Neural cell (in vitro differentiated cells): ENCODE results near the gene AP1S1. TPM values are rescaled to one million over a fixed set of nuclear protein-coding genes. Genes with fewer than 3 reads are reported as not detected.
"Not testable (repeated sequence)": the region's sequence is repeated elsewhere in the genome, so short reads cannot be mapped to it uniquely, and the experiment has no call there.

Experiments
- H2AFZ ChIP-seq: fragments of 200-600, 300-800 bp; sonication (generic), shearing (Covaris generic); 2 replicates; pipeline ENCODE4 v1.6.0; 2014; ENCODE audit warnings: low read depth, mild to moderate bottlenecking, antibody characterized with exemption, low read length, moderate library complexity
- H3F3A ChIP-seq: fragments of 200-600 bp; shearing (Covaris generic); 2 replicates; pipeline ENCODE4 v1.6.1; 2016; ENCODE audit warnings: mild to moderate bottlenecking, moderate library complexity, mixed read lengths, antibody characterized with exemption, low read length; ENCODE audit not compliant: insufficient read depth, poor library complexity, severe bottlenecking
- H3K27ac ChIP-seq: fragments of 200-600, 300-800 bp; sonication (generic), shearing (Covaris generic); 2 replicates; pipeline ENCODE4 v1.5.1; 2014; ENCODE audit warnings: mild to moderate bottlenecking, low read length, moderate library complexity
- H3K27me3 ChIP-seq: fragments of 300-800, 200-600 bp; sonication (generic), shearing (Covaris generic); 2 replicates; pipeline ENCODE4 v1.6.0; 2014; ENCODE audit warnings: mild to moderate bottlenecking, low read depth, low read length, moderate library complexity; ENCODE audit not compliant: insufficient read depth
- H3K36me3 ChIP-seq: fragments of 300-800, 200-600 bp; sonication (generic), shearing (Covaris generic); 2 replicates; pipeline ENCODE4 v1.5.1; 2014; ENCODE audit warnings: mild to moderate bottlenecking, antibody characterized with exemption, low read length, moderate library complexity; ENCODE audit not compliant: insufficient read depth
- H3K4me2 ChIP-seq: fragments of 300-800, 200-600 bp; sonication (generic), shearing (Covaris generic); 2 replicates; pipeline ENCODE4 v1.6.0; 2014; ENCODE audit warnings: mild to moderate bottlenecking, low read length
- H3K4me3 ChIP-seq: fragments of 300-800, 200-600 bp; sonication (generic), shearing (Covaris generic); 2 replicates; pipeline ENCODE4 v1.5.1; 2014; ENCODE audit warnings: mild to moderate bottlenecking, low read length, moderate library complexity
- H3K79me2 ChIP-seq: fragments of 200-600 bp; shearing (Covaris generic); replicated peaks from 2 replicates; pipeline ENCODE4 v1.6.0; 2014; ENCODE audit warnings: mild to moderate bottlenecking, low read length, moderate library complexity; ENCODE audit not compliant: insufficient read depth
- H3K9ac ChIP-seq: fragments of 300-800, 200-600 bp; sonication (generic), shearing (Covaris generic); 2 replicates; pipeline ENCODE4 v1.6.1; 2016; ENCODE audit warnings: mild to moderate bottlenecking, low read length, mixed read lengths
- H3K9me2 ChIP-seq: fragments of 200-600 bp; shearing (Covaris generic); 2 replicates; pipeline ENCODE4 v1.6.1; 2016; ENCODE audit warnings: mild to moderate bottlenecking, low read length, mixed read lengths; ENCODE audit not compliant: insufficient read depth
- H3K9me3 ChIP-seq: fragments of 200-600, 300-800 bp; sonication (generic), shearing (Covaris generic); 2 replicates; pipeline ENCODE4 v1.6.1; 2016; ENCODE audit warnings: mild to moderate bottlenecking, mixed run types, low read length, moderate library complexity, mixed read lengths
- H4K20me1 ChIP-seq: fragments of 200-600 bp; shearing (Covaris generic); 2 replicates; pipeline ENCODE4 v1.6.1; 2016; ENCODE audit warnings: mild to moderate bottlenecking, mixed run types; ENCODE audit not compliant: insufficient read depth
- CTCF ChIP-seq: fragments of 450-650 bp; IDR thresholded peaks from 2 replicates; pipeline ENCODE4 v1.5.1; 2014; ENCODE audit warnings: antibody characterized with exemption, mild to moderate bottlenecking, moderate library complexity; ENCODE audit not compliant: poor library complexity, severe bottlenecking
- EP300 ChIP-seq: fragments of 450-650 bp; conservative IDR thresholded peaks from 2 replicates; pipeline ENCODE4 v1.6.1; 2014; ENCODE audit warnings: antibody characterized with exemption, mild to moderate bottlenecking, moderate library complexity; ENCODE audit not compliant: poor library complexity, severe bottlenecking
- EZH2 ChIP-seq: fragments of 200-600, 300-800 bp; shearing (Covaris generic), sonication (generic); IDR thresholded peaks from 2 replicates; pipeline ENCODE4 v1.6.1; 2014; ENCODE audit warnings: antibody characterized with exemption, low read length, borderline replicate concordance, mild to moderate bottlenecking; ENCODE audit not compliant: insufficient read depth, poor library complexity, severe bottlenecking
- MXI1 ChIP-seq: fragments of 450-650 bp; conservative IDR thresholded peaks from 2 replicates; pipeline ENCODE4 v1.6.1; 2014; ENCODE audit warnings: antibody characterized with exemption, mild to moderate bottlenecking; ENCODE audit not compliant: poor library complexity, severe bottlenecking
- POLR2AphosphoS5 ChIP-seq: IDR thresholded peaks from 2 replicates; pipeline ENCODE4 v1.6.1; 2012
- RAD21 ChIP-seq: fragments of 450-650 bp; conservative IDR thresholded peaks from 2 replicates; pipeline ENCODE4 v1.6.1; 2014; ENCODE audit warnings: antibody characterized with exemption, mild to moderate bottlenecking, moderate library complexity
- REST ChIP-seq: IDR thresholded peaks from 2 replicates; pipeline ENCODE4 v1.6.1; 2012; ENCODE audit warnings: borderline replicate concordance
- SMC3 ChIP-seq: fragments of 450-650 bp; conservative IDR thresholded peaks from 2 replicates; pipeline ENCODE4 v1.6.1; 2014; ENCODE audit warnings: antibody characterized with exemption, mild to moderate bottlenecking, moderate library complexity; ENCODE audit not compliant: poor library complexity
- TAF1 ChIP-seq: IDR thresholded peaks from 2 replicates; pipeline ENCODE4 v1.6.1; 2012; ENCODE audit warnings: low read depth
- polyA plus RNA-seq: library from polyadenylated mRNA; depleted of rRNA; stranded (reverse); fragments of >200 nt; gene quantifications from 2 replicates; pipeline ENCODE4 v1.2.3, GENCODE V29; 2014

Gene AP1S1
- polyA plus RNA-seq, 1 donor from 2014 or later = 344 TPM

- TF ChIP-seq EP300 (no peak), REST (no peak), EZH2 (no peak)
- H2AFZ ChIP-seq = no peak overlapping the region
- H3K27ac ChIP-seq = no peak overlapping the region
- H3K9me2 ChIP-seq = no peaks in the 10 kb centered on the region
- H3K9ac ChIP-seq = no peak overlapping the region
- H3K36me3 ChIP-seq = no peaks in the 10 kb centered on the region
- peaks cover 26% of the 10 kb centered on the region for H3K27me3 ChIP-seq
- no peak overlapping the region for H3K4me2 ChIP-seq
- no peaks in the 10 kb centered on the region for H3K9me3 ChIP-seq
- H4K20me1 ChIP-seq = no peaks in the 10 kb centered on the region
- H3K4me3 ChIP-seq = no peak overlapping the region
- no peaks in the 10 kb centered on the region for H3F3A ChIP-seq
- H3K79me2 ChIP-seq = no peaks in the 10 kb centered on the region
Measured at GRCh38 chr7:101197991-101198390, 43.7 kb downstream of the AP1S1 start.

GRCh38 chr7:101198476-101198875, 44.2 kb downstream of the AP1S1 start:
- Histone ChIP-seq H3K9me2 (no peaks in the 10 kb centered on the region), H3K27me3 (peaks cover 31% of the 10 kb centered on the region), H3K9ac (no peak overlapping the region), H2AFZ (no peak overlapping the region), H3K9me3 (no peaks in the 10 kb centered on the region), H3K36me3 (no peaks in the 10 kb centered on the region), H3K27ac (no peak overlapping the region), H4K20me1 (no peaks in the 10 kb centered on the region), H3K79me2 (no peaks in the 10 kb centered on the region), H3K4me2 (no peak overlapping the region), H3F3A (no peaks in the 10 kb centered on the region), H3K4me3 (no peak overlapping the region)
- TF ChIP-seq CTCF (no peak), RAD21 (no peak), MXI1 (no peak), TAF1 (no peak), REST (no peak), SMC3 (no peak), EZH2 (no peak), EP300 (no peak), POLR2AphosphoS5 (no peak)

- H3K4me3 ChIP-seq, H3K9me3 ChIP-seq, H3K27ac ChIP-seq, H3F3A ChIP-seq, H3K79me2 ChIP-seq, H3K9me2 ChIP-seq, H2AFZ ChIP-seq, H3K36me3 ChIP-seq, H4K20me1 ChIP-seq, H3K4me2 ChIP-seq, H3K9ac ChIP-seq: not testable (repeated sequence)
- H3K27me3 ChIP-seq = peaks cover 31% of the 10 kb centered on the region
Measured at GRCh38 chr7:101199522-101199921, 45.2 kb downstream of the AP1S1 start.
